ENCODE data around the gene HOXD12.
A peak's percentile ranks its signal among the peaks of the same experiment; 100 is the strongest.

HOXD12 gene

GRCh38 chr2:176081376-176081836 is 18.2 kb upstream of the HOXD12 start:
- DNase-seq (ENCODE audit: low spot score), result no peak

GRCh38 chr2:176081837-176082524 is 17.6 kb upstream of the HOXD12 start:
- DNase-seq (ENCODE audit: low spot score), result no peak

GRCh38 chr2:176082525-176082823 is 17.1 kb upstream of the HOXD12 start:
- DNase-seq (ENCODE audit: low spot score), result no peak

- DNase-seq (ENCODE audit: low spot score), result no peak
These were observed 16.5 kb upstream of the HOXD12 start for GRCh38 chr2:176082824-176083751.

GRCh38 chr2:176083796-176084261 is 15.8 kb upstream of the HOXD12 start, which contains the start of gene EVX2:
TSS of gene EVX2 (minus strand) at chr2:176083962. CDS start at chr2:176083776, 186 bp downstream.
- DNase-seq (ENCODE audit: low spot score), result no peak

GRCh38 chr2:176084611-176085119 is 14.9 kb upstream of the HOXD12 start:
- DNase-seq (ENCODE audit: low spot score), result no peak

GRCh38 chr2:176085120-176085788 is 14.3 kb upstream of the HOXD12 start:
- DNase-seq (ENCODE audit: low spot score), result no peak

GRCh38 chr2:176085861-176086771 is 13.5 kb upstream of the HOXD12 start:
- DNase-seq (ENCODE audit: low spot score), result peak; percentile 28

GRCh38 chr2:176087330-176088047 is 12.1 kb upstream of the HOXD12 start:
- no peak for DNase-seq (ENCODE audit: low spot score)

- peak; percentile 14 for DNase-seq (ENCODE audit: low spot score)
These were observed 11.3 kb upstream of the HOXD12 start for GRCh38 chr2:176088048-176088936.

- no peak for DNase-seq (ENCODE audit: low spot score)
These were observed 10.4 kb upstream of the HOXD12 start for GRCh38 chr2:176088937-176089842.

GRCh38 chr2:176089843-176090395 is 9.7 kb upstream of the HOXD12 start:
- DNase-seq (ENCODE audit: low spot score), result no peak

GRCh38 chr2:176090862-176091261 is 8.7 kb upstream of the HOXD12 start:
- DNase-seq (ENCODE audit: low spot score), result no peak

GRCh38 chr2:176091329-176092258 is 8.0 kb upstream of the HOXD12 start:
- DNase-seq (ENCODE audit: low spot score), result no peak

GRCh38 chr2:176092270-176093144 is 7.1 kb upstream of the HOXD12 start, which contains the start of gene HOXD13:
TSS of gene HOXD13 (plus strand) at chr2:176092721. CDS start at chr2:176092891, 170 bp downstream.
- no peak for DNase-seq (ENCODE audit: low spot score)

Data from putamen (tissue), 1 donor.